Nephron (organoid): ENCODE measurements around the gene FERMT1.
"Not testable (repeated sequence)": the region's sequence is repeated elsewhere in the genome, so short reads cannot be mapped to it uniquely, and the experiment has no call there.

Experiments used
- H3K27ac Mint-ChIP-seq, 3 experiments: 2 replicates each; pipeline ENCODE4 v1.8.0; 2020; ENCODE audit warnings: mixed read lengths in 3 of 3, mild to moderate bottlenecking in 2 of 3, moderate library complexity in 1 of 3
- H3K27me3 Mint-ChIP-seq: 2 replicates; pipeline ENCODE4 v1.8.0; 2021; ENCODE audit warnings: low read depth, mild to moderate bottlenecking, moderate library complexity, mixed read lengths
- H3K36me3 Mint-ChIP-seq: 2 replicates; pipeline ENCODE4 v1.8.0; 2020; ENCODE audit warnings: low read depth, mixed read lengths
- H3K4me1 Mint-ChIP-seq: 2 replicates; pipeline ENCODE4 v1.8.0; 2020; ENCODE audit warnings: mixed read lengths
- H3K4me3 Mint-ChIP-seq, 3 experiments: 2 replicates each; pipeline ENCODE4 v1.8.0; 2020; ENCODE audit warnings: mild to moderate bottlenecking in 3 of 3, mixed read lengths in 3 of 3, moderate library complexity in 2 of 3
- H3K9me3 Mint-ChIP-seq: 2 replicates; pipeline ENCODE4 v1.8.0; 2020; ENCODE audit warnings: mixed read lengths
- TF ChIP-seq, protein P1 (sequence below), 3 experiments: fragments of 200-600 bp; sonication (generic); IDR thresholded peaks; one replicate each; pipeline ENCODE4 v1.5.0; 2021; ENCODE audit warnings: antibody characterized with exemption in 3 of 3; ENCODE audit not compliant: unreplicated experiment in 3 of 3

FERMT1 gene

DNA sequence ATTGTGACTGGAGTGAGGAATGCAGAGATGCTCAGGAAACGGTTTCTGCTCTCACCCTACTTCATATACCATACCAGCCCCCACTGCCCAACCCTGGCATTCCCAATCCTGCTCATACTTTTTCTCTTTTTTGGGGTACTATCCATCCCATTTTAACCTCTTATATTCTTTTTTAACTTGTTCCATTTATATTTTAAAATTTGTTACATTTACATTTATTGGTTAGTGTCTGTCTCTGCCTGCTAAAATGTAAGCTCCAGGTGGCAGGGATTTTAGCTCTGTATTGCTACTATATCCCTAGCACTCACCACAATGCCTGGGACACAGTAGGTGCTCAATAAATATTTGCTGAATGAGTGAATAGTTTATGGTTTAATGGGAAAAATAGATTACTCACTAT is 8.1 kb downstream of the FERMT1 start:
- Mint-ChIP-seq H3K27me3 (peaks cover 10% of the 10 kb centered on the region), H3K9me3 (peaks cover 19% of the 10 kb centered on the region)

DNA sequence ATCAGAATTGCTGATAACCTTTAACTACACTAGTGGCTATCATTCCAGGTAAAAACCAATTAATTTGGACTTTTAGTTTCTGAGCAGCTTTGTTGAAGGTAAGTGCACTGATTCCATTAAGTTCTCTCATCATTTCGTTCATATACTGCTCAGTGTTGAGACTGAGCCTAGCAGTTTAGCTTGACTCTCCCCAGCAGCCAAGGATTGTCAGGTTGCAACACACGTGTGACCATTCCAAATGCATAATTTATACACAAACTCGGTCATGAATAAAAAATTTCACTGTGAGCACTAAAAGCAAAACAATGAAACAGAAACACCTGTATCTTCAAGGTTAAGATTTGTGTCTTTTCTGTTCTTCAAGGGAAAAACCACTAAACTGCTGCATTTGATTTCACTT is 8.9 kb downstream of the FERMT1 start:
- Mint-ChIP-seq H3K4me1 (no peaks in the 10 kb centered on the region), H3K36me3 (peaks cover 21% of the 10 kb centered on the region), H3K9me3 (peaks cover 19% of the 10 kb centered on the region), H3K4me3 (no peak overlapping the region), H3K27me3 (peaks cover 3% of the 10 kb centered on the region), H3K27ac (no peak overlapping the region)
- TF ChIP-seq, protein P1, sequence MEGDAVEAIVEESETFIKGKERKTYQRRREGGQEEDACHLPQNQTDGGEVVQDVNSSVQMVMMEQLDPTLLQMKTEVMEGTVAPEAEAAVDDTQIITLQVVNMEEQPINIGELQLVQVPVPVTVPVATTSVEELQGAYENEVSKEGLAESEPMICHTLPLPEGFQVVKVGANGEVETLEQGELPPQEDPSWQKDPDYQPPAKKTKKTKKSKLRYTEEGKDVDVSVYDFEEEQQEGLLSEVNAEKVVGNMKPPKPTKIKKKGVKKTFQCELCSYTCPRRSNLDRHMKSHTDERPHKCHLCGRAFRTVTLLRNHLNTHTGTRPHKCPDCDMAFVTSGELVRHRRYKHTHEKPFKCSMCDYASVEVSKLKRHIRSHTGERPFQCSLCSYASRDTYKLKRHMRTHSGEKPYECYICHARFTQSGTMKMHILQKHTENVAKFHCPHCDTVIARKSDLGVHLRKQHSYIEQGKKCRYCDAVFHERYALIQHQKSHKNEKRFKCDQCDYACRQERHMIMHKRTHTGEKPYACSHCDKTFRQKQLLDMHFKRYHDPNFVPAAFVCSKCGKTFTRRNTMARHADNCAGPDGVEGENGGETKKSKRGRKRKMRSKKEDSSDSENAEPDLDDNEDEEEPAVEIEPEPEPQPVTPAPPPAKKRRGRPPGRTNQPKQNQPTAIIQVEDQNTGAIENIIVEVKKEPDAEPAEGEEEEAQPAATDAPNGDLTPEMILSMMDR (IDR thresholded peaks at IDR 0.05; ENCODE audit: unreplicated experiment in 3 of 3), result no peak

More for the DNA sequence above, 8.1 kb downstream of the FERMT1 start:
- Mint-ChIP-seq H3K4me1 (no peaks in the 10 kb centered on the region), H3K36me3 (peaks cover 19% of the 10 kb centered on the region), H3K27ac (no peak overlapping the region), H3K4me3 (no peak overlapping the region)
- TF ChIP-seq, protein P1 (IDR thresholded peaks at IDR 0.05; ENCODE audit: unreplicated experiment in 3 of 3), result no peak

DNA sequence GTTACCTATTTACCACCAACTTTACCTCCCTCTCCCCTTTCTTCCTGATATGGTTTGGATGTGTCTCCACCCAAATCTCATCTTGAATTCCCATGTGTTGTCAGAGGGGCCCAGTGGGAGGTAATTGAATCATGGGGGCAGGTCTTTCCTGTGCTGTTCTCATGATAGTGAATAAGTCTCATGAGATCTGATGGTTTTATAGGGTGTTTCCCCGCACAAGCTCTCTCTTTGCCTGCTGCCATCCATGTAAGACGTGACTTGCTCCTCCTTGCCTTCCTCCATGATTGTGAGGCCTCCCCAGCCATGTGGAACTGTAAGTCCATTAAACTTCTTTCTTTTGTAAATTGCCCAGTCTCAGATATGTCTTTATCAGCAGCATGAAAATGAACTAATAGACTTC is 9.9 kb downstream of the FERMT1 start:
- H3K27ac Mint-ChIP-seq, H3K4me3 Mint-ChIP-seq, H3K4me1 Mint-ChIP-seq, H3K27me3 Mint-ChIP-seq: not testable (repeated sequence)
- Mint-ChIP-seq H3K9me3 (peaks cover 19% of the 10 kb centered on the region), H3K36me3 (peaks cover 23% of the 10 kb centered on the region)

DNA sequence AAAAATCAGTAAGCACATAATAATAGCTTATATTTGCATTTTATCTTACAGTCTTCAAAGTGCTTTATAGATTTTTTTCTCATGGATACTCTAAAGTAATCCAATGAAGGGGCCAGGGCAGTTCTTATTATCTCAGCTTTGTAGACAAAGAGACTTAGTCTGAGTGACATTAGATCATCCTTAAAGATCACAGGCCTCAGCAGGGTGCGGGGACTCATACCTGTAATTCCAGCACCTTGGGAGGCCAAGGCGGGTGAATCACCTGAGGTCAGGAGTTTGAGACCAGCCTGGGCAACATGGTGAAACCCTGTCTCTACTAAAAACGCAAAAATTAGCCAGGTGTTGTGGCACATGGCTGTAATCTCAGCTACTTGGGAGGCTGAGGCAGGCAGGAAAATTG is 14.5 kb downstream of the FERMT1 start:
- Mint-ChIP-seq H3K4me1 (no peaks in the 10 kb centered on the region), H3K27me3 (no peaks in the 10 kb centered on the region), H3K9me3 (peaks cover 4% of the 10 kb centered on the region), H3K4me3 (no peak overlapping the region), H3K36me3 (peaks cover 8% of the 10 kb centered on the region), H3K27ac (no peak overlapping the region)
- TF ChIP-seq, protein P1 (IDR thresholded peaks at IDR 0.05; ENCODE audit: unreplicated experiment in 3 of 3), result no peak

DNA sequence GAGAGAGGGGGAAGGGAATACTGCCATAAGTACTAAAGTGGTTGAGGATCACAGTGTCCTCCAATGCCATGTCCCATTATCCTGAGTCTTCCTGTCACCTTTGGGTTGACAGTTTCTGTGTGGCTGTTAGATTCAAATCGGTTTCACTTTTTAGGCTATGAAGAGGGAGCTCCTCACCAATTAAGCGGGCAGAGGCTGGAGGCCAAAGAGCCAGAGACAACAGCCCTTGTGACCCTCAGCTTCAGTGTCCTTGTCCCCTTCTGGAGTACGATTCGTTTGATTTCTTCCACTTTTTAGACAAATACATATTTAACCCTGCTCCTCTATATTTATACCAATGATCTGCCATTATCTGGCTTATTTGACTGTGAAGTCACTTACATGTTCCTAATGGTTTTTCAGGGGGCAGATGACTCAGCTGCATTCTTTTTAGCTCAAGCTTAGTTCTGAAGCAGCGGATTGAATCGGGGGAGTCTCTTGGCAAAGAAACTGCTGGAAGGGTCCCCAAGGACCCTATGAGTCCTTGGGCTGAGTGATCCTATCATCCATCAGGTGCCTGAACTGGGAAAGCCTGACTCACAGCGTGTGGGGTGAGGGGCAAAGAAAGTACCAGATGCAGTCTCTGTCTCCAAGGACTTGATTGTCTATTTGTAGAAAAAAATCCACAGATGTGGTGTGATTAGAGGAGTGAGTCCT is 18.2 kb downstream of the FERMT1 start:
- Mint-ChIP-seq H3K4me3 (no peak overlapping the region), H3K36me3 (peaks cover 3% of the 10 kb centered on the region), H3K27ac (no peak overlapping the region), H3K4me1 (no peaks in the 10 kb centered on the region), H3K27me3 (peaks cover 3% of the 10 kb centered on the region), H3K9me3 (no peaks in the 10 kb centered on the region)
- TF ChIP-seq, protein P1 (IDR thresholded peaks at IDR 0.05; ENCODE audit: unreplicated experiment in 3 of 3), result no peak

DNA sequence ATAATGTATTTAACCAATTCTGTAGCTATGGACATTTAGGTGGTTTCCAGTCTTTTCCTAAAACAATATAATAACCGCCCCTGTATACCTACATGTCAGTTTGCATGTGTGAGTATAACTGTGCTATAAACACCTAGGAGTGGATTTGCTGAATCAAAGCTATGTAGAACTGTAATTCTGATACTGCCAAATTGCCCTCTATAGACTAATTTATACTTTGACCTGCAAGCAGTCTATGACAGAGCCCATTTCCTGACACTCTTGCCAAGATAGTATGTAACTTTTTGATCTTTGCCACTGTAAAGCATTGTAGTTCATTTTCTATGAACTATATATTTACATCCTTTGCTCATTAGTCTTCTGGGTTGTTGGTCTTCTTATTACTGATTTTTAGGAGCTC is 19.5 kb downstream of the FERMT1 start:
- peaks cover 3% of the 10 kb centered on the region for H3K27me3 Mint-ChIP-seq
- H3K9me3 Mint-ChIP-seq, result no peaks in the 10 kb centered on the region
- H3K4me1 Mint-ChIP-seq, result no peaks in the 10 kb centered on the region
- no peak overlapping the region for H3K27ac Mint-ChIP-seq
- H3K4me3 Mint-ChIP-seq, result no peak overlapping the region
- no peaks in the 10 kb centered on the region for H3K36me3 Mint-ChIP-seq
- TF ChIP-seq, protein P1 (IDR thresholded peaks at IDR 0.05; ENCODE audit: unreplicated experiment in 3 of 3), result no peak
